Measurements from ENCODE around the gene KRT7. TPM values are rescaled to one million over a fixed set of nuclear protein-coding genes. Genes with fewer than 3 reads are reported as not detected.

KRT7 gene
- total RNA-seq, 1 donor from 2014 or later = 664 TPM

- Histone ChIP-seq H3K4me3 (no peak overlapping the region), H3K36me3 (no peaks in the 10 kb centered on the region), H3K9me3 (no peaks in the 10 kb centered on the region), H3K27me3 (peaks cover 4% of the 10 kb centered on the region), H3K27ac (no peak overlapping the region), H3K4me1 (peaks cover 13% of the 10 kb centered on the region)
- no peak for DNase-seq
- intact Hi-C loops (cut with DNase I) = no loop called here
- no peak for ATAC-seq
- no peak for TF ChIP-seq CTCF (IDR thresholded peaks at IDR 0.05)
Measured at GRCh38 chr12:52205612-52206303, 27.3 kb upstream of the KRT7 start.

GRCh38 chr12:52206304-52207040 lies 26.6 kb upstream of the KRT7 start:
- DNase-seq (peak; percentile 59), ATAC-seq (no peak)
- Histone ChIP-seq H3K27me3 (peaks cover 4% of the 10 kb centered on the region), H3K4me1 (peaks cover 13% of the 10 kb centered on the region), H3K27ac (no peak overlapping the region), H3K4me3 (no peak overlapping the region), H3K36me3 (no peaks in the 10 kb centered on the region), H3K9me3 (no peaks in the 10 kb centered on the region)
- intact Hi-C loops (cut with DNase I) = no loop called here
- TF ChIP-seq CTCF (IDR thresholded peaks at IDR 0.05) = no peak

GRCh38 chr12:52207106-52207505 lies 25.9 kb upstream of the KRT7 start:
- H3K27me3 ChIP-seq = peaks cover 4% of the 10 kb centered on the region
- no peaks in the 10 kb centered on the region for H3K36me3 ChIP-seq
- intact Hi-C loops (cut with DNase I) = no loop called here
- ATAC-seq (no peak), DNase-seq (peak; percentile 36)
- H3K27ac ChIP-seq = no peak overlapping the region
- H3K4me3 ChIP-seq = no peak overlapping the region
- H3K9me3 ChIP-seq = no peaks in the 10 kb centered on the region
- TF ChIP-seq CTCF (IDR thresholded peaks at IDR 0.05) = no peak
- H3K4me1 ChIP-seq = peaks cover 13% of the 10 kb centered on the region

- peak; percentile 69 for DNase-seq
- ATAC-seq = peak; percentile 36
- Histone ChIP-seq H3K9me3 (no peaks in the 10 kb centered on the region), H3K4me1 (peaks cover 13% of the 10 kb centered on the region), H3K27ac (no peak overlapping the region), H3K4me3 (no peak overlapping the region), H3K27me3 (peaks cover 4% of the 10 kb centered on the region), H3K36me3 (no peaks in the 10 kb centered on the region)
- no peak for TF ChIP-seq CTCF (IDR thresholded peaks at IDR 0.05)
- intact Hi-C loops (cut with DNase I) = no loop called here
Measured at GRCh38 chr12:52207895-52208294, 25.1 kb upstream of the KRT7 start.

- TF ChIP-seq CTCF (IDR thresholded peaks at IDR 0.05) = no peak
- Histone ChIP-seq H3K9me3 (no peaks in the 10 kb centered on the region), H3K4me3 (no peak overlapping the region), H3K27ac (no peak overlapping the region), H3K36me3 (no peaks in the 10 kb centered on the region), H3K4me1 (peaks cover 11% of the 10 kb centered on the region), H3K27me3 (peaks cover 4% of the 10 kb centered on the region)
- DNase-seq (peak; percentile 38), ATAC-seq (no peak)
- intact Hi-C loops (cut with DNase I) = no loop called here
Measured at GRCh38 chr12:52208424-52209165, 24.4 kb upstream of the KRT7 start.

Measured in upper lobe of right lung (tissue), 1 donor.